Vagina (tissue), 2 donors: Measurements from ENCODE around the gene LRP3.

Experiments
- CTCF ChIP-seq, 3 experiments: fragments of 450-650 bp in 2 of 3; fragments of 200-600 bp in 1 of 3; sonication (generic) in 1 of 3; IDR thresholded peaks; one replicate each; pipeline ENCODE4 v1.5.1; 2017 to 2019; ENCODE audit warnings: antibody characterized with exemption in 3 of 3, mild to moderate bottlenecking in 2 of 3, moderate library complexity in 2 of 3
- POLR2A ChIP-seq, 2 donors: fragments of 450-650 bp; IDR thresholded peaks; one replicate each; pipeline ENCODE4 v1.6.1; 2017; ENCODE audit warnings: antibody characterized with exemption in 2 of 2, mild to moderate bottlenecking in 2 of 2, moderate library complexity in 2 of 2
- POLR2AphosphoS5 ChIP-seq, 2 donors: sonication (generic); formaldehyde crosslinking; IDR thresholded peaks; one replicate each; pipeline ENCODE4 v1.9.0; 2017; ENCODE audit warnings: antibody characterized with exemption in 2 of 2, mild to moderate bottlenecking in 2 of 2, low read depth in 1 of 2; ENCODE audit not compliant: insufficient read depth in 1 of 2

- TF ChIP-seq CTCF (IDR thresholded peaks at IDR 0.05), result no peak
- no peak for TF ChIP-seq POLR2A (IDR thresholded peaks at IDR 0.05)
- no peak for TF ChIP-seq POLR2AphosphoS5 (IDR thresholded peaks at IDR 0.05; ENCODE audit: insufficient read depth in 1 of 2, low read depth in 1 of 2)
These were observed 27.5 kb downstream of the LRP3 start for GRCh38 chr19:33221638-33222037.
